Stimulated activated memory B cell treated with anti-CD40 and anti-IgM and Interleukin-4, amounts not matched to agents 10 μg/mL and 1 μg/mL and 100 μg/mL, for 72 hours (primary cell): Measurements from ENCODE around the gene PKN1.
"Not testable (repeated sequence)": the region's sequence is repeated elsewhere in the genome, so short reads cannot be mapped to it uniquely, and the experiment has no call there.

ENCODE experiments used
- ATAC-seq: fragments of 150-1000 bp; cut with Tn5 transposase; 2 replicates; pipeline ENCODE4 v1.10.0; 2021
- H3K27ac Mint-ChIP-seq: one replicate; pipeline ENCODE4 v1.8.0; 2022; ENCODE audit warnings: mild to moderate bottlenecking, mixed read lengths
- H3K27me3 Mint-ChIP-seq: one replicate; pipeline ENCODE4 v1.8.0; 2022; ENCODE audit warnings: mixed read lengths
- H3K36me3 Mint-ChIP-seq: one replicate; pipeline ENCODE4 v1.8.0; 2022; ENCODE audit warnings: mixed read lengths
- H3K4me1 Mint-ChIP-seq: one replicate; pipeline ENCODE4 v1.8.0; 2022; ENCODE audit warnings: mixed read lengths
- H3K4me3 Mint-ChIP-seq: one replicate; pipeline ENCODE4 v1.8.0; 2022; ENCODE audit warnings: mild to moderate bottlenecking, moderate library complexity, mixed read lengths
- H3K9me3 Mint-ChIP-seq: one replicate; pipeline ENCODE4 v1.8.0; 2022; ENCODE audit warnings: mixed read lengths

Gene PKN1

DNA sequence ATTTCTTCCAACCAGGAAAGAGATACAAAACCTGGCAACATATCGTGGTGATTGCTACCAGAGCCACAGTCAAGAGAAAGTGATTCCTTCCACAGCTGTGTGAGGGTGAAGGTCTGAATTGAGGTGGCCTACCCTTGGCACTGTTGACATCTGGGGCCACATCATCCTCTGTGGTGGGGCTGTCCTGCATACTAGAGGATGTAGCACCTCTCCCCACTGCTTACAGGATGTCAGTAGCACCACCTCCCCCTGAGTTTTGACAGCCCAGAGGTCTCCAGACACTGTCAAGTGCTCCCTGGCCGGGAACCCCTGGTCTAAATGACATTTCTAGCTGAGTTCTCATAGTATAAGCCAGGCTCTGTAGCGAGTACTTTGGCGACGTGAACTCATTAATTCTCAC lies 26.6 kb downstream of the PKN1 start:
- no peaks in the 10 kb centered on the region for H3K27me3 Mint-ChIP-seq

DNA sequence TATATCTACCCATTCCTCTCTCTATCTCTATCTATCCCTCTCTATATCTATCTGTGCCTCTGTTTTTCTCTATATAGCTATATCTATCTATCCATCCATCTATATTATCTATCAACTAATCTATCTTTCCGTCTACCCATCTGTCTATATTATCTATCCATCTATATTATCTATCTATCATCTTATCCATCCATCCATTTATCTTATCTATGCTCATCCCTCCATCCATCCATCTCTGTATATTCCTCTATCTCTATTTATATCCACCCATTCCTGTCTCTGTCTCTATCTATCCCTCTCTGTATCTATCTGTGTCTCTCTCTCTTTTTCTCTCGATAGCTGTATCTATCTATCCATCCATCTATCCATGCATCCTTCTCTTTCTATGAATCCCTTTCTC lies 27.8 kb downstream of the PKN1 start:
- peaks cover 67% of the 10 kb centered on the region for H3K36me3 Mint-ChIP-seq
- no peak for ATAC-seq
- H3K27ac Mint-ChIP-seq, result no peak overlapping the region

More for the DNA sequence above, 26.6 kb downstream of the PKN1 start:
- no peak overlapping the region for H3K27ac Mint-ChIP-seq
- no peaks in the 10 kb centered on the region for H3K9me3 Mint-ChIP-seq
- no peaks in the 10 kb centered on the region for H3K4me1 Mint-ChIP-seq
- H3K4me3 Mint-ChIP-seq, result no peak overlapping the region
- no peak for ATAC-seq
- peaks cover 73% of the 10 kb centered on the region for H3K36me3 Mint-ChIP-seq

DNA sequence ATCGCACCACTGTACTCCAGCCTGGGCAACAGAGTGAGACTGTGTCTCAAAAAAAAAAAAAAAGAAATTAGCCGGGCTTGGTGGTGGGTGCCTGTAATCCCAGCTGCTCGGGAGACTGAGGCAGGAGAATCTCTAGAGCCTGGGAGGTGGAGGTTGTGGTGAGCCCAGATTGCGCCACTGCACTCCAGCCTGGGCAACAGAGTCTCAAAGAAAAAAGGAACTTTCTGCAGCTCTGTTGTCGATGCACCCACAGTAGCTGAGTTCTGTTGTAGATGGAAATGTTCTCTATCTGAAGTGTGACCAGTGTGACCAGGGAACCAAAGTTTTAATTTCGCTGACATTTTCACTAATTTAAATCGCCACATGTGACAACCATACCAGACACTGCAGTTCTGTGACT lies 29.3 kb downstream of the PKN1 start:
- H3K27me3 Mint-ChIP-seq, H3K4me3 Mint-ChIP-seq, H3K9me3 Mint-ChIP-seq, H3K27ac Mint-ChIP-seq, ATAC-seq, H3K4me1 Mint-ChIP-seq: not testable (repeated sequence)
- peaks cover 74% of the 10 kb centered on the region for H3K36me3 Mint-ChIP-seq

More for the DNA sequence above, 27.8 kb downstream of the PKN1 start:
- Mint-ChIP-seq H3K27me3 (no peaks in the 10 kb centered on the region), H3K4me3 (no peak overlapping the region), H3K4me1 (no peaks in the 10 kb centered on the region), H3K9me3 (no peaks in the 10 kb centered on the region)

DNA sequence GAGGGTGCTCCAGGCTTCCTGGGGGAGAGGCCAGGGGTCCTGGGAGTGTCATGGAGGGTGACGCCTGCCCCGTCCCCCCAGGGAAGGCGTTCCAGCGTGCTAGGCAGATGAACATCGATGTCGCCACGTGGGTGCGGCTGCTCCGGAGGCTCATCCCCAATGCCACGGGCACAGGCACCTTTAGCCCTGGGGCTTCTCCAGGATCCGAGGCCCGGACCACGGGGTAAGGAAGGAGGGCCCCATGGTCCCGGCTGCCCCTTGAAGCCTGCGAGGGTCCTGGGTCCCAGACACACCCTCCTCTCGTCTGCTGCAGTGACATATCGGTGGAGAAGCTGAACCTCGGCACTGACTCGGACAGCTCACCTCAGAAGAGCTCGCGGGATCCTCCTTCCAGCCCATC lies 30.6 kb downstream of the PKN1 start:
- Mint-ChIP-seq H3K27ac (no peak overlapping the region), H3K36me3 (peaks cover 76% of the 10 kb centered on the region), H3K4me3 (no peak overlapping the region), H3K27me3 (no peaks in the 10 kb centered on the region), H3K9me3 (no peaks in the 10 kb centered on the region), H3K4me1 (no peaks in the 10 kb centered on the region)
- no peak for ATAC-seq

DNA sequence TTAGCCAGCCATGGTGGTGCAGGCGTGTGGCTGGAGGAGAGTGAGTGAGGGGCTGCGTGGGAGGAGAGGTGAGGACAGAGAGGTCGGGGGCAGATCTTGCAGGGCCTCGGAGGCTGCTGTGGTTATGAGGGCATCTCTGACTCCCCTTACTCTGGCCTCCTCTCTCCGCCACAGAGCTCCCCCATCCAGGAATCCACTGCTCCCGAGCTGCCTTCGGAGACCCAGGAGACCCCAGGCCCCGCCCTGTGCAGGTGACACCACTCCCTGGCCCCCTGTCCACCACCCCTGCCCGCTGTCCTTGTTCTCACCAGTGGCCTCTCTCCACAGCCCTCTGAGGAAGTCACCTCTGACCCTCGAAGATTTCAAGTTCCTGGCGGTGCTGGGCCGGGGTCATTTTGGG lies 34.3 kb downstream of the PKN1 start:
- no peak for ATAC-seq
- peaks cover 78% of the 10 kb centered on the region for H3K36me3 Mint-ChIP-seq
- no peak overlapping the region for H3K27ac Mint-ChIP-seq

DNA sequence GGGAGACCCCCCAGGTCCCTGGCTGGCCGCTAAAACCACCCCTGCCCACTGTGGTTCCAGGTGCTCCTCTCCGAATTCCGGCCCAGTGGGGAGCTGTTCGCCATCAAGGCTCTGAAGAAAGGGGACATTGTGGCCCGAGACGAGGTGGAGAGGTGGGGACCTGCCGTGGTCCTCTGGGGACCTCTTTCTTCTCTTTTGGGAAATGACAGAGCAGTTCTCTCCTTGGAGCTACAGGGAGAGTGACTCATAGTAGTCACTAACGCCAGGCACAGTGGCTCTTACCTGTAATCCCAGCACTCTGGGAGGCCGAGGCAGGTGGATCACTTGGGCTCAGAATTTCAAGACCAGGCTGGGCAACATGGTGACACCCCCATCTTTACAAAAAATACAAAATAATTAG lies 34.7 kb downstream of the PKN1 start:
- peaks cover 78% of the 10 kb centered on the region for H3K36me3 Mint-ChIP-seq
- peaks cover 14% of the 10 kb centered on the region for H3K4me1 Mint-ChIP-seq
- no peak for ATAC-seq
- H3K9me3 Mint-ChIP-seq, result no peaks in the 10 kb centered on the region
- no peak overlapping the region for H3K27ac Mint-ChIP-seq
- no peak overlapping the region for H3K4me3 Mint-ChIP-seq
- H3K27me3 Mint-ChIP-seq, result peaks cover 7% of the 10 kb centered on the region

More for the DNA sequence above, 34.3 kb downstream of the PKN1 start:
- Mint-ChIP-seq H3K4me1 (peaks cover 10% of the 10 kb centered on the region), H3K27me3 (peaks cover 2% of the 10 kb centered on the region), H3K4me3 (no peak overlapping the region), H3K9me3 (no peaks in the 10 kb centered on the region)

DNA sequence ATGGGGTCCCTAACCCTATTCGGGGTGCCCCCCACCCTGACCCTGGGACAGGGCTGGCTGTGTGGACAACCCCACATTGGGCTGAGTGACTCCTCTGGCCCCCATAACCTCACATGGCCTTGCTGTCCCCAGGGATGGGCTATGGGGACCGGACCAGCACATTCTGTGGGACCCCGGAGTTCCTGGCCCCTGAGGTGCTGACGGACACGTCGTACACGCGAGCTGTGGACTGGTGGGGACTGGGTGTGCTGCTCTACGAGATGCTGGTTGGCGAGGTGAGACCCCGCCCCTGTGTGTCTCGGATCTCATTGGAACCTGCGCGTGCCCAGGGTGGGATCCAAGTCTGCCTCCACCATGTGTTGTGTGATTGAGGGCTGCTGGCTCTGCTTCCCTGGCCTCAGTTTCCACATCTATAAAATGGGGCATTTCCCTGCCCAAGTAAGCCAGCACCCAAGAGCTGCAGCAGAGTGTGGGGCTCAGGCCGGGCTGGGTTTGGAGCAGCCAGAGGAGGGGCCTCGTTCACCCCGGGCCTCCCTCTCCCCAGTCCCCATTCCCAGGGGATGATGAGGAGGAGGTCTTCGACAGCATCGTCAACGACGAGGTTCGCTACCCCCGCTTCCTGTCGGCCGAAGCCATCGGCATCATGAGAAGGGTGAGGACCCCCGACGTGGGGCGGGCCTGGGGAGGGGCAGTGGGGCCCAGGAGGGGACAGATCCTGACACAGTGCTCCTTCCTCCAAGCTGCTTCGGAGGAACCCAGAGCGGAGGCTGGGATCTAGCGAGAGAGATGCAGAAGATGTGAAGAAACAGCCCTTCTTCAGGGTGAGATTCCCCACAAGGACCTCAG lies 37.1 kb downstream of the PKN1 start:
- peaks cover 28% of the 10 kb centered on the region for H3K27me3 Mint-ChIP-seq
- H3K36me3 Mint-ChIP-seq, result peaks cover 59% of the 10 kb centered on the region

DNA sequence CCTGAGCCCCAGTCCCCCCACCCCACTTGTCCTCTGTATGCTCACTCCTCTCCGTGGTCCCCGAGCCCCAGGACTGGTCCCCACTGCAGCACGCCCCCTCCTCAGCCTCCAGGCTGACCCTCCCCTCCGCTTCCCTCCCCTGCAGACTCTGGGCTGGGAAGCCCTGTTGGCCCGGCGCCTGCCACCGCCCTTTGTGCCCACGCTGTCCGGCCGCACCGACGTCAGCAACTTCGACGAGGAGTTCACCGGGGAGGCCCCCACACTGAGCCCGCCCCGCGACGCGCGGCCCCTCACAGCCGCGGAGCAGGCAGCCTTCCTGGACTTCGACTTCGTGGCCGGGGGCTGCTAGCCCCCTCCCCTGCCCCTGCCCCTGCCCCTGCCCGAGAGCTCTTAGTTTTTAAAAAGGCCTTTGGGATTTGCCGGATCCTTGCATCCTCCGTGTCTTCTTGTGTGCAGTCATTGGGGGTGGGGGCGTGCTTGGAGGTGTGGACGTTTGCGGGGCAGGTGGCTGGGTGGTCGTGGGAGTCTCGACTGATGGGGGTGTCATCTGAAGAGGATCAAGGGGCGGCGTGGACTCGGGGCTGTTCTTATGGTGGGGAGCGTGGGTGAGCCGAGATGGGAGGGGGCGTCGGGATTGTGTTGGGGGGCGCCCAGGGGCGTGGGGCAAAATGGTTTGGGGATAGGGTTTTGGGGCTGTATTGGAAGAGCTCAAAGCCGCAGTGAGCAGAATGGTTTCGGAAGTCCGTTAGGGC lies 38.5 kb downstream of the PKN1 start:
- Mint-ChIP-seq H3K4me3 (no peak overlapping the region), H3K4me1 (peaks cover 39% of the 10 kb centered on the region), H3K9me3 (no peaks in the 10 kb centered on the region), H3K27ac (no peak overlapping the region), H3K36me3 (peaks cover 53% of the 10 kb centered on the region), H3K27me3 (peaks cover 41% of the 10 kb centered on the region)
- ATAC-seq, result no peak

More for the DNA sequence above, 37.1 kb downstream of the PKN1 start:
- Mint-ChIP-seq H3K9me3 (no peaks in the 10 kb centered on the region), H3K4me1 (peaks cover 27% of the 10 kb centered on the region), H3K4me3 (no peak overlapping the region), H3K27ac (no peak overlapping the region)
- ATAC-seq, result no peak

DNA sequence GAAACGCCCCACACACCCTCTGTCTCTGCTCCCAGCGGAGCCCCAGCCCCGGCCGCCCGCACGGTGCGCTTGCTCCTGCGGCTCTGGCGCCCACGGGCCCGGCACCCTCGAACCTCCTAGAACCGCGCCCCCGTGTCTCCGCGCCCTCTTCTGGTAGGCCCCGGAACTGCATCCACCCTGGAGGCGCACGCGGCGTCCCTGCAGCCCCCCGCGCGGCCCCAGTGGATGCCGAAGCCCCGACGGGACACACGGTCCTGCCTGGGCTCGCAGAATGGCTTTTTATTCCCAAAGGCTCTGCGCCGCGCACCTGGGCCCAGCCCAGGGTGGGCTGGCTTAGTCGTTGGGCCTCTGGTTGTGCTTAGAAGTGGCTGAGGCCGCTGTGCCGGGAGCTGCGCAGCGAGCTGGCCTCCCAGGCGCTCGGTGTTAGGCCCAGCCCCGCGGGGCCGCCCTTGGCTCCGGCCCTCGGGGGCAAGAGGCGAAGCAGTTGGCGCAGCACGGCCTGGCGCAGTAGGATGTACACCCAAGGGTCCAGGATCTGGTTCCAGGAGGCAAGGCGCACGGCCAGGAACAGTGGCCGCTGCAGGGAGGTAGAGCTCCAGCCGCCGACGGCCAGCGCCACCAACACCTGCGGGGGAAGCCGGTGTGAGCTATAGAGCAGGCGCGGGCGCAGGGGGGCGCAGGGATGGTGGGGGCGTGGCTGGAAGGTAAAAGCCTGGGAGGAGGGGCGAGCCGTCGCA lies 39.3 kb downstream of the PKN1 start:
- H3K4me3 Mint-ChIP-seq, result peak overlapping the region; percentile 57
- no peaks in the 10 kb centered on the region for H3K9me3 Mint-ChIP-seq
- H3K27ac Mint-ChIP-seq, result peak overlapping the region; percentile 36
- H3K4me1 Mint-ChIP-seq, result peaks cover 39% of the 10 kb centered on the region
- H3K36me3 Mint-ChIP-seq, result peaks cover 48% of the 10 kb centered on the region
- peak; percentile 68 for ATAC-seq
- H3K27me3 Mint-ChIP-seq, result peaks cover 49% of the 10 kb centered on the region

DNA sequence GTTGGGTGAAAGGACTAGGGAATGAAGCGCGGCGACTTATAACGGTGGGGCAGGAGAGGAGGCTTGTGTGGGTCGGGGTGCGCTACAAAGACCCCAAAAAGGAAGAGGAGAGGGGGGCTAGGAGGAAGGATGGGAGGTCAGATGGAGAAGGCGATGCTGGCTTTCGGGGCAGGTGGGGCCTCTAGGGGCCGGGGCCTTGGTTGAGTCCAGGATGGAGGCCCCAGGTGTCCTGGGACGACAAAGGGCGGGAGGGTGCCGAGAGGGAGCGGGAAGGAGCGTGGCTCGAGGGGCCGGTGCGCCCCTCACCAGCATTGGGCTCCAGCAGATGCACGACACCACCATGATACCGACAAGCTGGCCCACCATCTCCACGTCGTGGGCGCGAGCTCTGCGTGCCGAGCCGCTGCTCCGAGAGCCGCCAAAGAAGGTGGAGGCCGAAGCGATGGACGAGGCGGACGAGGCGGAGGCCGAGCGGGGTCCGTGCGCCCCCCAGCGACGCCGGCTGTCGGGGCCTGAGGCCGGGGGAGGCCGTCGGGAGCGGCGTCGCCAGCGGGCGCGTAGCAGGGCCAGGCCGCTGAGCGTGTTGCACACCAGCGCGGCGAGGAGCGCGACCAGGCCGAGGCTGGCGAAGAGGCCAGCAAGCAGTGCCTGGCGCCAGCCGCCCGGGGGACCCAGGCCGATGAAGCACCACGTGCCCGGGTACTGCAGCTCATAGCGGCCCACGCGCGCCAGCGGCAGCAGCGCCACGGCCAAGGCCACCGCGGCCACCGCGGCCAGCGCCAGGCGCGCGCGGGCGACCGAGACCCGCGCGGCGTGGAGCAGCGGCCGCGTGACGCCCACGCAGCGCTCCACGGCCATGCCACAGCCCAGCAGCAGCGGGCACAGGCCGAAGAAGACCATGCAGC lies 40.2 kb downstream of the PKN1 start:
- H3K27ac Mint-ChIP-seq, result peak overlapping the region; percentile 36
- peaks cover 44% of the 10 kb centered on the region for H3K36me3 Mint-ChIP-seq
- H3K4me1 Mint-ChIP-seq, result peaks cover 39% of the 10 kb centered on the region
- H3K27me3 Mint-ChIP-seq, result peaks cover 52% of the 10 kb centered on the region
- peak overlapping the region; percentile 57 for H3K4me3 Mint-ChIP-seq
- H3K9me3 Mint-ChIP-seq, result no peaks in the 10 kb centered on the region
- ATAC-seq, result no peak

DNA sequence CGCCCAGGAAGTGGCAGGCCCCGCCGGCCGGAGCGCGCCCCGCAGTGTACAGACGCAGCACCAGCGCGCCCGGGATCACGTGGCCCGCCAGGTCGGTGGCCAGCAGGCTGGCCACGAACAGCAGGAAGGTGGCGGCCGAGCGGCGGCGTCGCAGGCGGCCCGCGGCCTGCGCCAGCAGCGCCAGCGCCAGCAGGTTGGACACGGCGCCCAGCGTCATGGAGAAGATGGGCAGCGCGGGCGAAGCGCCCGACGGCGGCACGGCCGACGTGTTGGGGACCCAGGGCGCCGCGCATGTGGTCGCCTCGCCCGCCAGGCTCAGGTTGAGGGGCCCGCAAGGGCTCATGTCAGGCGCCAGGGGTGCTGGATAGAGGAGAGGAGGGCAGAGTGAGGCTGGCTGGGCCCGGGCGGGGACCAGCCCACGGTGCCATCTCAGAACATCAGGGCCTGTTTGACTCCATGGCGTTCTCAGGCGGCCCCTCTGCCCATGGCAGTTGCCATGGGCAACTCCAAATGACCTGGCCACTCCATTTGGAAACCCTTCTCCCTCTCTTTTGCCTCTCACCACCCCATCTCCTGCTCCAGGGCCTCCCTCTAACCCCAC lies 41.0 kb downstream of the PKN1 start:
- no peaks in the 10 kb centered on the region for H3K9me3 Mint-ChIP-seq
- peaks cover 39% of the 10 kb centered on the region for H3K4me1 Mint-ChIP-seq
- peaks cover 36% of the 10 kb centered on the region for H3K36me3 Mint-ChIP-seq
- peaks cover 52% of the 10 kb centered on the region for H3K27me3 Mint-ChIP-seq
- H3K27ac Mint-ChIP-seq, result no peak overlapping the region
- ATAC-seq, result no peak
- H3K4me3 Mint-ChIP-seq, result no peak overlapping the region

DNA sequence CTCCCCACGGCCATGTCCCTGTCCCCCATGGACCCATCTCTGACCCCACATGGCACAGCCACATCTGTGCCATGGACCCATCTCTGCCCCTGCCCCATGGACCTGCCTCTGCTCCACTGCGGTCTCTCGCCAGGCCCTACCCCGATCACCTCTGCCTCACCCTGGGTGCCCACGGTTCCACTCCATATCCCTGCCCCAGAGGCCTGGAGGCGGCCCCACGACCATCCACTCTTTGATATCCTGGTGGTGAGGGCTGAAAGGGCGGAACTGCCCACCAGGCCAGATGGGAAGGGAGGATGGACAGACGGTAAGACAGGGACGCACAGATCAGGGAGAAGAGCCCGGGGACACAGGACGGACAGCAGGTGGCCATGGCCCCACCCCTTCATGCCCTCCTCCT lies 41.7 kb downstream of the PKN1 start:
- H3K4me1 Mint-ChIP-seq, result peaks cover 39% of the 10 kb centered on the region
- H3K36me3 Mint-ChIP-seq, result peaks cover 29% of the 10 kb centered on the region
- no peak overlapping the region for H3K4me3 Mint-ChIP-seq

DNA sequence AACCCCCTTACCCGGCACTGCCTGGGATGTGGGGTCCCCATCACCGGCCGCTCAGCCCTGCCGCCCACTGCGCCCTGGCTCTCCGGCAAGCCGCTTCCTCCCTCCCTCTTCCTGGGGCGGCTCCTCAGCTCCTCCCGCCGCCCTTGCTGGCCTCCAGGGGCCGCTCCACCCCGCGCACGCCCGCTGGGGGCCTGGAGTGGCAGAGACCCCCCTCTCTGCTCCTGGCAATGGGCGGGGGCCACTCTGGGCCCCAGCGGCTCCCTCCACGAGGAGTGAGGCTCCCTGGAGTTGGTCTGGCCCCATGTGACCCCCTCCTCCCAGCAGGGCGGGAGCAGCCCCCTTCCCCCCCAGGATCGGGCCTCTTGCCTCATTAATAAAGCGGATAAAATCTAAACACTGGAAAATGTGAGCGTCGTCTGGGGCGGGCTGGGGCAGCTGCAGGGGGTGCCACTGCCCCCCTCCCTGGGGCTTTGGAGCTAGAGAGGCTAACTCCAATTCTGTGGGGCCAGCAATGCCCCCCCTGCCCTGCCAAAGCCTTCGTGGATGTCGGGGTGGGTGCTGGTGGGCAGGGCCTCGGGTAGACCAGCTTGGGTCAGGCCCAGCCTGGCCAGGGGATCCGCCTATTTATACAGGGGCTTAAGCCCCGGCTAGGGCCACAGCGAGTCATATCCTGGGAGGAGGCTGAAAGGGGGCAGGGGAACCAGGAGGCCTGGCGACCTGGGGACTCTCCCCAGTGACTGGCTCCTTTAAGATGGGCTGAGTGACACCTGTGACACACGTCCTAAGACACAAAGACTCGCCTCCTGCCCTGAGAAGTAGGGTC lies 42.4 kb downstream of the PKN1 start, which contains the start of gene PTGER1:
Gene PTGER1 (minus strand): TSS at position 104 of the 823 bp plus-strand sequence. CDS start 1,034 bp downstream, outside the sequence.
- no peak for ATAC-seq
- peaks cover 24% of the 10 kb centered on the region for H3K36me3 Mint-ChIP-seq
- H3K4me3 Mint-ChIP-seq, result no peak within 1 kb of the TSS
- H3K27me3 Mint-ChIP-seq, result peaks cover 52% of the 10 kb centered on the region
- H3K4me1 Mint-ChIP-seq, result peaks cover 40% of the 10 kb centered on the region
- H3K27ac Mint-ChIP-seq, result no peak within 1 kb of the TSS
- H3K9me3 Mint-ChIP-seq, result no peaks in the 10 kb centered on the region

More for the DNA sequence above, 41.7 kb downstream of the PKN1 start:
- Mint-ChIP-seq H3K27me3 (peaks cover 52% of the 10 kb centered on the region), H3K27ac (no peak overlapping the region), H3K9me3 (no peaks in the 10 kb centered on the region)
- no peak for ATAC-seq
